ENCODE results near the gene YIPF1. TPM values are rescaled to one million over a fixed set of nuclear protein-coding genes. Genes with fewer than 3 reads are reported as not detected.
"Not testable (repeated sequence)": the region's sequence is repeated elsewhere in the genome, so short reads cannot be mapped to it uniquely, and the experiment has no call there.

YIPF1 gene
- total RNA-seq, 1 experiment from 2014 or later: 15.8 TPM

- no TSS peak for BruUV-seq (replicated peaks)
- H3K4me3 Mint-ChIP-seq (ENCODE audit: unreplicated experiment): no peak overlapping the region
- ChIA-PET POLR2A (no interaction called here), CTCF (interaction anchor here (1.1 kb wide), 2 partner anchors 10 to 12 kb away, joined by 3 read pairs; no protein-coding TSS in a partner anchor)
- no peak overlapping the region for H3K27ac Mint-ChIP-seq (ENCODE audit: low read depth, unreplicated experiment)
- no peaks in the 10 kb centered on the region for H3K9me3 Mint-ChIP-seq (ENCODE audit: unreplicated experiment)
- H3K36me3 Mint-ChIP-seq (ENCODE audit: insufficient read depth, unreplicated experiment): peaks cover 41% of the 10 kb centered on the region
- DNase-seq (ENCODE audit: unreplicated experiment): no peak
- TF ChIP-seq CTCF (IDR thresholded peaks at IDR 0.05; ENCODE audit: unreplicated experiment): no peak
- H3K4me1 Mint-ChIP-seq (ENCODE audit: insufficient read depth, unreplicated experiment): no peaks in the 10 kb centered on the region
- intact Hi-C loops (cut with micrococcal nuclease): no loop called here
- no peaks in the 10 kb centered on the region for H3K27me3 Mint-ChIP-seq (ENCODE audit: insufficient read depth, unreplicated experiment)
Measured at GRCh38 chr1:53822931-53823330, 66.7 kb downstream of the YIPF1 start.

GRCh38 chr1:53821380-53821779, 68.2 kb downstream of the YIPF1 start:
- Mint-ChIP-seq H3K27me3 (ENCODE audit: insufficient read depth, unreplicated experiment) (no peaks in the 10 kb centered on the region), H3K36me3 (ENCODE audit: insufficient read depth, unreplicated experiment) (peaks cover 49% of the 10 kb centered on the region), H3K4me3 (ENCODE audit: unreplicated experiment) (no peak overlapping the region), H3K9me3 (ENCODE audit: unreplicated experiment) (no peaks in the 10 kb centered on the region), H3K27ac (ENCODE audit: low read depth, unreplicated experiment) (no peak overlapping the region), H3K4me1 (ENCODE audit: insufficient read depth, unreplicated experiment) (no peaks in the 10 kb centered on the region)
- POLR2A ChIA-PET: no interaction called here
- BruUV-seq (replicated peaks): no TSS peak
- intact Hi-C loops (cut with micrococcal nuclease): no loop called here
- CTCF ChIA-PET: no interaction called here
- TF ChIP-seq CTCF (IDR thresholded peaks at IDR 0.05; ENCODE audit: unreplicated experiment): no peak
- no peak for DNase-seq (ENCODE audit: unreplicated experiment)

GRCh38 chr1:53819387-53819786, 70.2 kb downstream of the YIPF1 start:
- POLR2A ChIA-PET: interaction anchor here (0.7 kb wide), 1 partner anchor 12 kb away, joined by 3 read pairs; no protein-coding TSS in a partner anchor
- Mint-ChIP-seq H3K9me3 (ENCODE audit: unreplicated experiment) (no peaks in the 10 kb centered on the region), H3K27me3 (ENCODE audit: insufficient read depth, unreplicated experiment) (no peaks in the 10 kb centered on the region), H3K4me1 (ENCODE audit: insufficient read depth, unreplicated experiment) (no peaks in the 10 kb centered on the region), H3K36me3 (ENCODE audit: insufficient read depth, unreplicated experiment) (peaks cover 46% of the 10 kb centered on the region), H3K4me3 (ENCODE audit: unreplicated experiment) (no peak overlapping the region), H3K27ac (ENCODE audit: low read depth, unreplicated experiment) (no peak overlapping the region)
- no TSS peak for BruUV-seq (replicated peaks)
- DNase-seq (ENCODE audit: unreplicated experiment): no peak
- intact Hi-C loops (cut with micrococcal nuclease): no loop called here
- CTCF ChIA-PET: interaction anchor here (0.9 kb wide), 1 partner anchor 335 kb away, joined by 3 read pairs; no protein-coding TSS in a partner anchor
- no peak for TF ChIP-seq CTCF (IDR thresholded peaks at IDR 0.05; ENCODE audit: unreplicated experiment)

- H3K27ac Mint-ChIP-seq (ENCODE audit: low read depth, unreplicated experiment); H3K4me3 Mint-ChIP-seq (ENCODE audit: unreplicated experiment); CTCF ChIA-PET; intact Hi-C loops (cut with micrococcal nuclease); POLR2A ChIA-PET; BruUV-seq (replicated peaks); H3K27me3 Mint-ChIP-seq (ENCODE audit: insufficient read depth, unreplicated experiment); H3K4me1 Mint-ChIP-seq (ENCODE audit: insufficient read depth, unreplicated experiment); DNase-seq (ENCODE audit: unreplicated experiment); H3K9me3 Mint-ChIP-seq (ENCODE audit: unreplicated experiment): not testable (repeated sequence)
- peaks cover 57% of the 10 kb centered on the region for H3K36me3 Mint-ChIP-seq (ENCODE audit: insufficient read depth, unreplicated experiment)
Measured at GRCh38 chr1:53816584-53816983, 73.0 kb downstream of the YIPF1 start.

- DNase-seq (ENCODE audit: unreplicated experiment); intact Hi-C loops (cut with micrococcal nuclease): not testable (repeated sequence)
- H3K36me3 Mint-ChIP-seq (ENCODE audit: insufficient read depth, unreplicated experiment): peaks cover 64% of the 10 kb centered on the region
Measured at GRCh38 chr1:53815484-53815883, 74.1 kb downstream of the YIPF1 start.

More at GRCh38 chr1:53815484-53815883, 74.1 kb downstream of the YIPF1 start:
- H3K9me3 Mint-ChIP-seq (ENCODE audit: unreplicated experiment); BruUV-seq (replicated peaks); H3K4me1 Mint-ChIP-seq (ENCODE audit: insufficient read depth, unreplicated experiment); H3K27me3 Mint-ChIP-seq (ENCODE audit: insufficient read depth, unreplicated experiment); H3K4me3 Mint-ChIP-seq (ENCODE audit: unreplicated experiment); POLR2A ChIA-PET; H3K27ac Mint-ChIP-seq (ENCODE audit: low read depth, unreplicated experiment): not testable (repeated sequence)
- CTCF ChIA-PET: interaction anchor here (0.6 kb wide), 1 partner anchor 64 kb away, joined by 3 read pairs; no protein-coding TSS in a partner anchor

Measured in MCF 10A (cell line).